Neutrophil (primary cell): ENCODE measurements around the gene MYOM1.

ENCODE experiments used
- H3K27ac ChIP-seq: fragments of 200-600 bp; sonication (generic); 2 replicates; pipeline ENCODE4 v1.5.1; 2016; ENCODE audit warnings: mild to moderate bottlenecking, moderate library complexity
- H3K27me3 ChIP-seq: fragments of 200-600 bp; sonication (generic); 2 replicates; pipeline ENCODE4 v1.6.0; 2016; ENCODE audit warnings: mild to moderate bottlenecking
- H3K36me3 ChIP-seq: fragments of 200-600 bp; sonication (generic); 2 replicates; pipeline ENCODE4 v1.5.1; 2017
- H3K4me1 ChIP-seq, 2 experiments: fragments of 200-600 bp in 1 of 2; sonication (generic) in 1 of 2; 1 replicate in 1 of 2; 2 replicates in 1 of 2; pipeline versions ENCODE4 v1.5.1 to v1.6.1; 2013 to 2016; ENCODE audit warnings: low read depth in 1 of 2, low read length in 1 of 2, mild to moderate bottlenecking in 1 of 2, moderate library complexity in 1 of 2; ENCODE audit not compliant: control insufficient read depth in 1 of 2, insufficient read depth in 1 of 2
- H3K4me3 ChIP-seq, 2 experiments: fragments of 200-600 bp in 1 of 2; sonication (generic) in 1 of 2; 1 replicate in 1 of 2; 2 replicates in 1 of 2; pipeline ENCODE4 v1.5.1; 2013 to 2016; ENCODE audit warnings: low read depth in 1 of 2, low read length in 1 of 2, mild to moderate bottlenecking in 1 of 2, moderate library complexity in 1 of 2
- H3K9me3 ChIP-seq: fragments of 200-600 bp; sonication (generic); 2 replicates; pipeline ENCODE4 v1.5.1; 2016
- CTCF ChIP-seq: fragments of 200-600 bp; sonication (generic); IDR thresholded peaks from 2 replicates; pipeline ENCODE4 v1.5.1; 2016; ENCODE audit warnings: antibody characterized with exemption

MYOM1 gene

GRCh38 chr18:3115447-3116030 is 104.2 kb downstream of the MYOM1 start:
- Histone ChIP-seq H3K27me3 (no peaks in the 10 kb centered on the region), H3K27ac (peak overlapping the region; percentile 60), H3K4me1 (peaks cover 24 to 26% of the 10 kb centered on the region in 2 experiments), H3K9me3 (no peaks in the 10 kb centered on the region), H3K36me3 (no peaks in the 10 kb centered on the region), H3K4me3 (no peak overlapping the region)
- no peak for TF ChIP-seq CTCF

DNA sequence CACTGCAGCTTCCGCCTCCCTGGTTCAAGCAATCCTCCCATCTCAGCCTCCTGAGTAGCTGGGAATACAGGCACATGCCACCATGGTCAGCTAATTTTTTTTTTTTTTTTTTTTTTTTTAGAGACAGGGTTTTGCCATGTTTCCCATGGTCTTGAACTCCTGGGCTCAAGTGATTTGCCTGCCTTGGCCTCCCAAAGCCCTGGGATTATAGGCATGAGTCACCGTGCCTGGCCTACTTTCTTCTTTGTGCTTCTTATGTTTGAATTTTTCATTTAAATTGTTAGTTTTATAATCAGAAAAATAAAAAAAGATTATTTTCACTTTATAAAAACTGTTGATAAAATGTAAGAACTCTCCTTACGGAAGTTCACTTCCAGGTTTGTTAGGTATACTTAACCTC is 105.3 kb downstream of the MYOM1 start:
- no peak overlapping the region for H3K27ac ChIP-seq
- no peak for TF ChIP-seq CTCF
- no peaks in the 10 kb centered on the region for H3K9me3 ChIP-seq
- H3K4me1 ChIP-seq: peaks cover 15 to 17% of the 10 kb centered on the region in 2 experiments
- no peaks in the 10 kb centered on the region for H3K27me3 ChIP-seq
- no peaks in the 10 kb centered on the region for H3K36me3 ChIP-seq
- no peak overlapping the region for H3K4me3 ChIP-seq

GRCh38 chr18:3114026-3114425 is 105.7 kb downstream of the MYOM1 start:
- Histone ChIP-seq H3K4me3 (no peak overlapping the region), H3K9me3 (no peaks in the 10 kb centered on the region), H3K36me3 (no peaks in the 10 kb centered on the region), H3K27ac (no peak overlapping the region), H3K4me1 (peaks cover 15 to 17% of the 10 kb centered on the region in 2 experiments), H3K27me3 (no peaks in the 10 kb centered on the region)
- TF ChIP-seq CTCF: no peak

- Histone ChIP-seq H3K27ac (no peak overlapping the region), H3K4me1 (peaks cover 15 to 17% of the 10 kb centered on the region in 2 experiments), H3K27me3 (no peaks in the 10 kb centered on the region), H3K9me3 (no peaks in the 10 kb centered on the region), H3K36me3 (no peaks in the 10 kb centered on the region), H3K4me3 (no peak overlapping the region)
- TF ChIP-seq CTCF: no peak
Observed at GRCh38 chr18:3111523-3112240, 108.1 kb downstream of the MYOM1 start.

- H3K4me1 ChIP-seq: peaks cover 4% of the 10 kb centered on the region in 2 experiments
- H3K27ac ChIP-seq: no peak overlapping the region
- H3K27me3 ChIP-seq: no peaks in the 10 kb centered on the region
- H3K9me3 ChIP-seq: no peaks in the 10 kb centered on the region
- H3K4me3 ChIP-seq: no peak overlapping the region
- no peaks in the 10 kb centered on the region for H3K36me3 ChIP-seq
- TF ChIP-seq CTCF: no peak
Observed at GRCh38 chr18:3110034-3110752, 109.6 kb downstream of the MYOM1 start.
